ENCODE data around the gene ABCB8.

Gene ABCB8

GRCh38 chr7:151057506-151057988, 29.3 kb downstream of the ABCB8 start, which contains the start of gene CDK5:
Gene CDK5, minus strand, starts transcription at chr7:151057897. Its CDS starts 49 bp downstream, at chr7:151057848.
- Mint-ChIP-seq H3K9me3 (no peaks in the 10 kb centered on the region), H3K4me3 (peak within 1 kb of the TSS; percentile 94 to 95 (median 94)), H3K27ac (peak within 1 kb of the TSS; percentile 97 to 99 (median 99)), H3K27me3 (ENCODE audit: low read depth) (peaks cover 15% of the 10 kb centered on the region), H3K4me1 (peaks cover 39% of the 10 kb centered on the region), H3K36me3 (ENCODE audit: low read depth) (peaks cover 5% of the 10 kb centered on the region)
- TF ChIP-seq, protein P1, sequence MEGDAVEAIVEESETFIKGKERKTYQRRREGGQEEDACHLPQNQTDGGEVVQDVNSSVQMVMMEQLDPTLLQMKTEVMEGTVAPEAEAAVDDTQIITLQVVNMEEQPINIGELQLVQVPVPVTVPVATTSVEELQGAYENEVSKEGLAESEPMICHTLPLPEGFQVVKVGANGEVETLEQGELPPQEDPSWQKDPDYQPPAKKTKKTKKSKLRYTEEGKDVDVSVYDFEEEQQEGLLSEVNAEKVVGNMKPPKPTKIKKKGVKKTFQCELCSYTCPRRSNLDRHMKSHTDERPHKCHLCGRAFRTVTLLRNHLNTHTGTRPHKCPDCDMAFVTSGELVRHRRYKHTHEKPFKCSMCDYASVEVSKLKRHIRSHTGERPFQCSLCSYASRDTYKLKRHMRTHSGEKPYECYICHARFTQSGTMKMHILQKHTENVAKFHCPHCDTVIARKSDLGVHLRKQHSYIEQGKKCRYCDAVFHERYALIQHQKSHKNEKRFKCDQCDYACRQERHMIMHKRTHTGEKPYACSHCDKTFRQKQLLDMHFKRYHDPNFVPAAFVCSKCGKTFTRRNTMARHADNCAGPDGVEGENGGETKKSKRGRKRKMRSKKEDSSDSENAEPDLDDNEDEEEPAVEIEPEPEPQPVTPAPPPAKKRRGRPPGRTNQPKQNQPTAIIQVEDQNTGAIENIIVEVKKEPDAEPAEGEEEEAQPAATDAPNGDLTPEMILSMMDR (IDR thresholded peaks at IDR 0.05; ENCODE audit: unreplicated experiment in 3 of 3) = no peak

DNA sequence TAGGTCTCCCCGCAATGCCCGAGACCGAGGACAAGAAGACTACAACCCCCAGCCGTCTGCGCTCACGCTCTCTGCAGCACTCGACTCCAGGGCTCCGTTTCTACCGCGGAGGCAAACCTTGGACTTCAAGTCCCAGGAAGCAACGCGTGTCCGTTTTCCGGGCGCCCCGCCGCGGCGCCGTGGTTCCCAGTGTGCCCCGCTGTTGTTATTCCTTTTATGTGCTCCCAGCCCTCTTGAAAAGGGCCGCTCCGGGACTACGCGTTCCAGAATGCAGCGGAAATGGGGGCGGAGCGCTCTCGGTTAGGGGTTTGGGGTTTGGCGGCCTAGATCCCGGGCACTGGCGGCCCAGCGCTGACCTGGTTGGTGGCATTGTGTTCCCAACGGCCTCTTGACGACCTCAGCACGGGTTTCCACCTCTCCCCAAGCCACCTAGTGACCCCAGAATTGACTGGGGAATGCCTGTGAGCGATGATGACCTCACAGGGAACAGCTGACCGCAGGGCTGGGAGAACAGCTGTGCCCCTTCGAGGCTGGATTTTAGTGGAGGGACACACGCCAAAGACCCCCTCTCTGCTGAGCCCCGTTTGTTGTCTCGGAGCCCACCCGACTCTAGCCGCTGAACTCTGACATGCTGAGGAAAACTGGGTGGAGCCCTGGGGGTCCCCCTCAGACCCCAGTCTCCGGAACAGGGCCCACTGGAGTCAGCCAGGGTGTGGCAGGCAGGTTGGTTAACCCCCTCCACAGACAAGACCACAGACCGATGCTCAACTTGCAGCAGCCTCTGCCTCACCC, 29.9 kb downstream of the ABCB8 start:
- Mint-ChIP-seq H3K4me3 (peak overlapping the region; percentile 94 to 95 (median 94)), H3K27ac (peak overlapping the region; percentile 97 to 99 (median 99)), H3K36me3 (ENCODE audit: low read depth) (peaks cover 5% of the 10 kb centered on the region), H3K9me3 (no peaks in the 10 kb centered on the region), H3K27me3 (ENCODE audit: low read depth) (peaks cover 15% of the 10 kb centered on the region), H3K4me1 (peaks cover 40% of the 10 kb centered on the region)
- TF ChIP-seq, protein P1 (IDR thresholded peaks at IDR 0.05; ENCODE audit: unreplicated experiment in 3 of 3) = no peak

GRCh38 chr7:151058781-151059366, 30.6 kb downstream of the ABCB8 start:
- Mint-ChIP-seq H3K9me3 (no peaks in the 10 kb centered on the region), H3K4me1 (peaks cover 45% of the 10 kb centered on the region), H3K27ac (peak overlapping the region; percentile 97 to 99 (median 99)), H3K36me3 (ENCODE audit: low read depth) (peaks cover 7% of the 10 kb centered on the region), H3K27me3 (ENCODE audit: low read depth) (peaks cover 15% of the 10 kb centered on the region), H3K4me3 (peak overlapping the region; percentile 94 to 95 (median 94))
- TF ChIP-seq, protein P1 (IDR thresholded peaks at IDR 0.05; ENCODE audit: unreplicated experiment in 3 of 3) = no peak

DNA sequence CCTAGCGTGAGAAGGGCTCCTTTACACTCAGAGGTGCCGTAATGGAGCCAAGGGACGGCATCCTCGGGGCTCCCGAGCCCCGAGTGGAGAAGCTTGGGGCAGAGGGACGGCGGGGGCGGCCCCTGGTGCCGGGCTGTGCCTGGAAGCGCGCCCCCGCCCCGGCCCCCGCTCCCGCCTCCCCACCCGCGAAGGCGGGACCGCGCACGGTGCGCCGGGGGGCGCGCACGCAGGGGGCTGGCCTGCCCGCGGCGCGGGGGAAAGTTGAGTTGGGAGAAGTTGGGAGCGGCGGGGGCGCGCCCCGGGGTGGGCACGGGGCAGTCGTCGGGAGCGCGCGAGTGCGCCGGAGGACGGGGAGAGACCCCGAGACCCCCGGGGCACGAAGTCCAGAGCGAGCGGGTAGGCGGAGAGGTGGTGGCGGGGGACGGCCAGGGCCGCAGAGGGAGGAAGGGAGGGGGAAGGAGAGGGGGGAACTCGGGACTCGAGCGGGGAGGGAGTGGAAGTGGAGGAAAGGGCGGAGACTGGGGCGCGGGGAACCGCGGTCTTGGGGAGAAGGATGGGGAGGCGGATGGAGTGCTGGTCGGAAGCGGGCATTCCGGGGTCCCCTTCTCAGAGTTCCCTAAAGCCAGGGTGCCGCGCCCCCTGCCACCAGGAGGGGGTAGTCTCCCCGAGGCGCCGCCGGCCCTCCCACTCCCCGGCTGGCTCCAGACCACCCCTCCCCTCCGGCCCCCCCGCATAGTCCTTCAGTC, 31.3 kb downstream of the ABCB8 start, which contains the start of gene SLC4A2:
TSS of gene SLC4A2 (plus strand) at position 223 of the 746 bp plus-strand sequence. CDS start 2,399 bp downstream, outside the sequence.
- TF ChIP-seq, protein P1 (IDR thresholded peaks at IDR 0.05; ENCODE audit: unreplicated experiment in 3 of 3) = peak; percentile 48 to 63 (median 54)
- Mint-ChIP-seq H3K36me3 (ENCODE audit: low read depth) (peaks cover 6% of the 10 kb centered on the region), H3K4me3 (peak within 1 kb of the TSS; percentile 94 to 95 (median 94)), H3K9me3 (no peaks in the 10 kb centered on the region), H3K27me3 (ENCODE audit: low read depth) (peaks cover 14% of the 10 kb centered on the region), H3K4me1 (peaks cover 45% of the 10 kb centered on the region), H3K27ac (peak within 1 kb of the TSS; percentile 97 to 99 (median 99))

GRCh38 chr7:151060113-151060415, 31.8 kb downstream of the ABCB8 start:
- H3K27me3 Mint-ChIP-seq (ENCODE audit: low read depth) = peaks cover 12% of the 10 kb centered on the region
- H3K9me3 Mint-ChIP-seq = no peaks in the 10 kb centered on the region
- peak overlapping the region; percentile 37 to 66 (median 53) for H3K27ac Mint-ChIP-seq
- H3K36me3 Mint-ChIP-seq (ENCODE audit: low read depth) = peaks cover 4% of the 10 kb centered on the region
- H3K4me3 Mint-ChIP-seq = peak overlapping the region; percentile 92 to 95 (median 94)
- peaks cover 45% of the 10 kb centered on the region for H3K4me1 Mint-ChIP-seq
- TF ChIP-seq, protein P1 (IDR thresholded peaks at IDR 0.05; ENCODE audit: unreplicated experiment in 3 of 3) = no peak
